H9 (cell line): ENCODE measurements around the gene MYH7. TPM values are rescaled to one million over a fixed set of nuclear protein-coding genes. Genes with fewer than 3 reads are reported as not detected.

Experiments used
- DNase-seq: peaks from one replicate; pipeline ENCODE4 v3.0.0-alpha.2; 2017
- H2AFZ ChIP-seq: one replicate; pipeline ENCODE4 v1.6.1; 2013; ENCODE audit warnings: mild to moderate bottlenecking, low read length, control low read depth, moderate library complexity
- H2AK5ac ChIP-seq: 2 replicates; pipeline ENCODE4 v1.6.1; 2013; ENCODE audit warnings: low read length, control low read depth, mixed read lengths; ENCODE audit not compliant: insufficient read length
- H2BK120ac ChIP-seq: one replicate; pipeline ENCODE4 v1.6.1; 2013; ENCODE audit warnings: low read depth, mild to moderate bottlenecking, low read length, control low read depth, inconsistent platforms; ENCODE audit not compliant: poor library complexity, severe bottlenecking
- H2BK12ac ChIP-seq: 2 replicates; pipeline ENCODE4 v1.6.1; 2013; ENCODE audit warnings: low read length, control low read depth, mixed read lengths, low read depth; ENCODE audit not compliant: insufficient read length
- H2BK15ac ChIP-seq: 2 replicates; pipeline ENCODE4 v1.6.1; 2013; ENCODE audit warnings: low read depth, low read length, control low read depth
- H2BK20ac ChIP-seq: one replicate; pipeline ENCODE4 v1.6.1; 2013; ENCODE audit warnings: low read depth, mild to moderate bottlenecking, low read length, control low read depth, inconsistent platforms; ENCODE audit not compliant: poor library complexity, severe bottlenecking
- H2BK5ac ChIP-seq: 2 replicates; pipeline ENCODE4 v1.6.1; 2013; ENCODE audit warnings: low read length, control low read depth, mixed read lengths; ENCODE audit not compliant: insufficient read length
- H3K14ac ChIP-seq: 2 replicates; pipeline ENCODE4 v1.6.1; 2013; ENCODE audit warnings: low read length, control low read depth; ENCODE audit not compliant: insufficient read depth
- H3K18ac ChIP-seq: 2 replicates; pipeline ENCODE4 v1.6.1; 2013; ENCODE audit warnings: low read depth, mild to moderate bottlenecking, mixed read lengths, low read length, control low read depth; ENCODE audit not compliant: insufficient read length
- H3K23ac ChIP-seq: 2 replicates; pipeline ENCODE4 v1.6.1; 2013; ENCODE audit warnings: low read length, control low read depth, mixed read lengths, low read depth; ENCODE audit not compliant: insufficient read length
- H3K23me2 ChIP-seq: 2 replicates; pipeline ENCODE4 v1.6.1; 2013; ENCODE audit warnings: low read depth, mild to moderate bottlenecking, mixed read lengths, low read length, control low read depth; ENCODE audit not compliant: insufficient read length, poor library complexity, severe bottlenecking
- H3K27ac ChIP-seq: 2 replicates; pipeline ENCODE4 v1.5.1; 2013; ENCODE audit warnings: low read length, control low read depth, mixed read lengths, low read depth; ENCODE audit not compliant: insufficient read length
- H3K27me3 ChIP-seq: 2 replicates; pipeline ENCODE4 v1.6.1; 2013; ENCODE audit warnings: low read length, control low read depth, inconsistent platforms; ENCODE audit not compliant: insufficient read depth
- H3K4ac ChIP-seq: 2 replicates; pipeline ENCODE4 v1.6.1; 2013; ENCODE audit warnings: low read depth, mild to moderate bottlenecking, control low read depth, inconsistent platforms, low read length, moderate library complexity
- H3K4me1 ChIP-seq: 2 replicates; pipeline ENCODE4 v1.6.1; 2013; ENCODE audit warnings: low read length, control low read depth, inconsistent platforms; ENCODE audit not compliant: insufficient read depth
- H3K4me2 ChIP-seq: 2 replicates; pipeline ENCODE4 v1.6.1; 2013; ENCODE audit warnings: low read length, control low read depth, mixed read lengths; ENCODE audit not compliant: insufficient read length, insufficient read depth
- H3K56ac ChIP-seq: 2 replicates; pipeline ENCODE4 v1.6.1; 2013; ENCODE audit warnings: low read depth, mild to moderate bottlenecking, mixed read lengths, low read length, control low read depth; ENCODE audit not compliant: insufficient read length
- H3K79me1 ChIP-seq: 2 replicates; pipeline ENCODE4 v1.6.1; 2013; ENCODE audit warnings: low read depth, mild to moderate bottlenecking, moderate library complexity, low read length, control low read depth, inconsistent platforms; ENCODE audit not compliant: insufficient read depth, poor library complexity, severe bottlenecking
- H3K79me2 ChIP-seq: 2 replicates; pipeline ENCODE4 v1.6.1; 2013; ENCODE audit warnings: low read length, control low read depth, inconsistent platforms; ENCODE audit not compliant: insufficient read depth
- H3K9ac ChIP-seq: 2 replicates; pipeline ENCODE4 v1.6.1; 2013; ENCODE audit warnings: low read length, control low read depth, mixed read lengths; ENCODE audit not compliant: insufficient read length; ENCODE audit errors: extremely low read depth
- H3K9me3 ChIP-seq: one replicate; pipeline ENCODE4 v1.6.1; 2013; ENCODE audit warnings: low read depth, low read length, inconsistent platforms; ENCODE audit not compliant: control insufficient read depth
- H3T11ph ChIP-seq: one replicate; pipeline ENCODE4 v1.6.1; 2013; ENCODE audit warnings: mild to moderate bottlenecking, low read length, control low read depth, inconsistent platforms
- H4K20me1 ChIP-seq: one replicate; pipeline ENCODE4 v1.6.1; 2013; ENCODE audit not compliant: control insufficient read depth, insufficient read length, insufficient read depth
- H4K5ac ChIP-seq: 2 replicates; pipeline ENCODE4 v1.6.1; 2013; ENCODE audit warnings: low read depth, mild to moderate bottlenecking, mixed read lengths, low read length, control low read depth; ENCODE audit not compliant: insufficient read length
- H4K8ac ChIP-seq: replicated peaks from 2 replicates; pipeline ENCODE4 v1.6.1; 2013; ENCODE audit warnings: low read length, control low read depth, mixed read lengths, low read depth; ENCODE audit not compliant: insufficient read length
- H4K91ac ChIP-seq: 2 replicates; pipeline ENCODE4 v1.6.1; 2013; ENCODE audit warnings: low read depth, mild to moderate bottlenecking, moderate library complexity, mixed read lengths, low read length, control low read depth; ENCODE audit not compliant: insufficient read length
- H3K27ac Mint-ChIP-seq, 3 experiments: 2 replicates in 2 of 3; 3 replicates in 1 of 3; pipeline ENCODE4 v1.8.0; 2020 to 2021; ENCODE audit warnings: mixed read lengths in 3 of 3, mild to moderate bottlenecking in 1 of 3, moderate library complexity in 1 of 3
- H3K27me3 Mint-ChIP-seq: 2 replicates; pipeline ENCODE4 v1.8.0; 2021; ENCODE audit warnings: low read depth, mild to moderate bottlenecking, moderate library complexity, mixed read lengths
- H3K36me3 Mint-ChIP-seq, 3 experiments: 2 replicates in 2 of 3; 3 replicates in 1 of 3; pipeline ENCODE4 v1.8.0; 2020 to 2021; ENCODE audit warnings: low read depth in 3 of 3, mixed read lengths in 3 of 3; ENCODE audit not compliant: insufficient read depth in 1 of 3
- H3K4me1 Mint-ChIP-seq, 2 experiments: 2 replicates each; pipeline ENCODE4 v1.8.0; 2020; ENCODE audit warnings: mixed read lengths in 2 of 2
- H3K4me3 Mint-ChIP-seq, 2 experiments: 2 replicates in 1 of 2; 3 replicates in 1 of 2; pipeline ENCODE4 v1.8.0; 2020 to 2021; ENCODE audit warnings: mild to moderate bottlenecking in 2 of 2, mixed read lengths in 2 of 2, moderate library complexity in 1 of 2
- H3K9me3 Mint-ChIP-seq, 2 experiments: 2 replicates in 1 of 2; 3 replicates in 1 of 2; pipeline ENCODE4 v1.8.0; 2020; ENCODE audit warnings: mild to moderate bottlenecking in 2 of 2, mixed read lengths in 2 of 2, moderate library complexity in 1 of 2
- total RNA-seq: library from RNA; stranded (reverse); gene quantifications from 2 replicates; pipeline ENCODE4 v1.2.1, GENCODE V29; 2021
- TF ChIP-seq, protein P1 (sequence below): fragments of 200-600 bp; sonication (generic); conservative IDR thresholded peaks from 3 replicates; pipeline ENCODE4 v1.8.0; 2021; ENCODE audit warnings: antibody characterized with exemption, mild to moderate bottlenecking

Gene MYH7
- total RNA-seq, 1 experiment from 2014 or later, result not detected

DNA sequence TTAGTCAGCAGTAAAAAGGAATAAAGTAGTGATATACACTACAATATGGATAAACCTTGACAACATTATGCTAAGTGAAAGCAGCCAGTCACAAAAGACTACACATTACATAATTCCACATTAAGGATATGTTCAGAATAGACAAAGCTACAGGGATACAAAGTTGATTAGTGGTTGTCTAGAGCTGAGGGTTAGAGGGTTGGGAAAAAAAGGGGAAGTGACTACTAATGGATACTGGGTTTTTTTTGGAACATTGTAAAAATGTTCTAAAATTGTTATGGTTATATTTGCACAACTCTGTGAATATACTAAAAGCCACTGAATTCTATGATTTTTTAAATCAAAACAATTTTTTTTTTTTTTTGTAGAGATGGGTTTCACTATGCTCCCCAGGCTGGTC is 29.2 kb upstream of the MYH7 start:
- no peaks in the 10 kb centered on the region; a peak in 1 of 4 replicates for H3K4me1 Mint-ChIP-seq
- Histone ChIP-seq H2BK20ac (no peak overlapping the region), H3K4ac (no peak overlapping the region), H2AFZ (no peak overlapping the region), H3K9me3 (no peaks in the 10 kb centered on the region), H3K56ac (no peak overlapping the region), H3K4me1 (no peaks in the 10 kb centered on the region), H3T11ph (no peak overlapping the region), H3K14ac (no peak overlapping the region), H4K91ac (no peak overlapping the region), H3K9ac (no peak overlapping the region), H4K5ac (no peak overlapping the region), H3K79me2 (no peaks in the 10 kb centered on the region), H3K23me2 (peaks cover 3% of the 10 kb centered on the region), H2BK15ac (no peak overlapping the region), H4K8ac (no peak overlapping the region), H4K20me1 (no peaks in the 10 kb centered on the region), H3K79me1 (no peaks in the 10 kb centered on the region), H2BK5ac (no peak overlapping the region), H2AK5ac (no peak overlapping the region), H3K23ac (no peak overlapping the region), H3K4me2 (no peak overlapping the region), H2BK120ac (no peak overlapping the region), H2BK12ac (no peak overlapping the region), H3K27ac (no peak overlapping the region), H3K18ac (no peak overlapping the region), H3K27me3 (no peaks in the 10 kb centered on the region)
- H3K4me3 Mint-ChIP-seq, result no peak overlapping the region
- peaks cover 22% of the 10 kb centered on the region for H3K27me3 Mint-ChIP-seq
- peaks cover 2 to 3% of the 10 kb centered on the region in 2 experiments; a peak in 3 of 5 replicates for H3K9me3 Mint-ChIP-seq
- DNase-seq, result no peak
- no peak overlapping the region for H3K27ac Mint-ChIP-seq
- TF ChIP-seq, protein P1, sequence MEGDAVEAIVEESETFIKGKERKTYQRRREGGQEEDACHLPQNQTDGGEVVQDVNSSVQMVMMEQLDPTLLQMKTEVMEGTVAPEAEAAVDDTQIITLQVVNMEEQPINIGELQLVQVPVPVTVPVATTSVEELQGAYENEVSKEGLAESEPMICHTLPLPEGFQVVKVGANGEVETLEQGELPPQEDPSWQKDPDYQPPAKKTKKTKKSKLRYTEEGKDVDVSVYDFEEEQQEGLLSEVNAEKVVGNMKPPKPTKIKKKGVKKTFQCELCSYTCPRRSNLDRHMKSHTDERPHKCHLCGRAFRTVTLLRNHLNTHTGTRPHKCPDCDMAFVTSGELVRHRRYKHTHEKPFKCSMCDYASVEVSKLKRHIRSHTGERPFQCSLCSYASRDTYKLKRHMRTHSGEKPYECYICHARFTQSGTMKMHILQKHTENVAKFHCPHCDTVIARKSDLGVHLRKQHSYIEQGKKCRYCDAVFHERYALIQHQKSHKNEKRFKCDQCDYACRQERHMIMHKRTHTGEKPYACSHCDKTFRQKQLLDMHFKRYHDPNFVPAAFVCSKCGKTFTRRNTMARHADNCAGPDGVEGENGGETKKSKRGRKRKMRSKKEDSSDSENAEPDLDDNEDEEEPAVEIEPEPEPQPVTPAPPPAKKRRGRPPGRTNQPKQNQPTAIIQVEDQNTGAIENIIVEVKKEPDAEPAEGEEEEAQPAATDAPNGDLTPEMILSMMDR, result no peak
- H3K36me3 Mint-ChIP-seq, result no peaks in the 10 kb centered on the region
